Measurements from ENCODE around the gene WNT7A.

WNT7A gene

GRCh38 chr3:13887495-13888300, 7.8 kb upstream of the WNT7A start:
- no peak for TF ChIP-seq POLR2A (IDR thresholded peaks at IDR 0.05; ENCODE audit: low read depth, low read length)
- FAIRE-seq (no peak), DNase-seq (ENCODE audit: insufficient read length, low spot score) (no peak)

- TF ChIP-seq POLR2A (IDR thresholded peaks at IDR 0.05; ENCODE audit: low read depth, low read length) (no peak), PAX5 (IDR thresholded peaks at IDR 0.05; ENCODE audit: insufficient read depth, low read length, severe bottlenecking) (no peak), TAF1 (IDR thresholded peaks at IDR 0.05; ENCODE audit: low read depth, low read length) (no peak), POLR2AphosphoS5 (IDR thresholded peaks at IDR 0.05; ENCODE audit: low read depth, low read length) (no peak), POU2F2 (IDR thresholded peaks at IDR 0.05; ENCODE audit: low read depth, low read length) (no peak), SPI1 (IDR thresholded peaks at IDR 0.05; ENCODE audit: low read depth, low read length) (no peak)
- FAIRE-seq, result no peak
- DNase-seq (ENCODE audit: insufficient read length, low spot score), result no peak
These were observed 6.8 kb upstream of the WNT7A start for GRCh38 chr3:13886593-13887129.

GRCh38 chr3:13885704-13886010, 5.8 kb upstream of the WNT7A start:
- no peak for TF ChIP-seq POLR2A (IDR thresholded peaks at IDR 0.05; ENCODE audit: low read depth, low read length)
- TF ChIP-seq SPI1 (IDR thresholded peaks at IDR 0.05; ENCODE audit: low read depth, low read length), result no peak
- no peak for TF ChIP-seq POU2F2 (IDR thresholded peaks at IDR 0.05; ENCODE audit: low read depth, low read length)
- no peak for TF ChIP-seq PAX5 (IDR thresholded peaks at IDR 0.05; ENCODE audit: insufficient read depth, low read length, severe bottlenecking)
- no peak for TF ChIP-seq TAF1 (IDR thresholded peaks at IDR 0.05; ENCODE audit: low read depth, low read length)
- TF ChIP-seq POLR2AphosphoS5 (IDR thresholded peaks at IDR 0.05; ENCODE audit: low read depth, low read length), result no peak
- FAIRE-seq (no peak), DNase-seq (ENCODE audit: insufficient read length, low spot score) (no peak)

DNA sequence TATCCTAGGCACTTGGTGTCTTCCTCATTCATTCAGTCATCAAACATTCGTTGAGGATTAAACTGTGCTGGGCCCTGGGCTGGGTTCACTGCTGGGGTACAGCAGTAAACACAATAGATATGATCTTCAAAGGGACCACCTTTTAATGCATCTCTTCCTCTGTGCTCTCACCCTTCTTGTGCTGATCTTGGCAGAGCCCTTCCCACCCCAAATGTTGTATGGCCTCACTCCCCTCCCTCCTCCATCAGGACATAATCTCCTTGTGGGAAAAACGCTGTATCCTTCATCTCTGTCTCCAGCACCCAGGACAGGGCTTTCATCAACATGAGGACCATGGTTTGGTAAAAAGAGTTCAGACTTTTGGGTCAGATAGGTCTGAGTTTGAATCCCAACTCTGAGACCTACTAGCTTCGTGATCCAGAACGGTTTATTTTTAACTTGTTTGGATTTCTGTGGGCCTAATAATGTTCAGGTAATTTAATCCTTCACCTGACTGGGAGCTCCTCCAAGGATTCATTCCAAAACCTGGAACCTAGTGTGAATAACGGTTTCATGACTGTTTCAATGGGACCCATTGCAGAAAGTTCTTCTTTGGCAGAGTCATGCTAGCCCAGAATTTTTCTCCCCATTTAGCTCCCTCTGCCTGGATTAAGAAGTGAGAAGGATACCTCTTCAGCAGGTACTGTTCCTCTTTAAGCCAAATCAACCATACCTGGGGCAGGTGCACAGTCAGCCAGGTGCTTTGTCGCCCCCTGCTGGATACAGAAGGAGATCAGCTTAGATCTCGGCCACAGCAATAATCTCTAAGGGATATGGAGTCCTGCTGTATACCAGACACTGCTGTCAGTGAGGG, 5.2 kb upstream of the WNT7A start:
- DNase-seq (ENCODE audit: insufficient read length, low spot score) (peak; percentile 47), FAIRE-seq (peak; percentile 84)
- TF ChIP-seq SPI1 (IDR thresholded peaks at IDR 0.05; ENCODE audit: low read depth, low read length), result no peak
- TF ChIP-seq POLR2A (IDR thresholded peaks at IDR 0.05; ENCODE audit: low read depth, low read length), result no peak
- no peak for TF ChIP-seq TAF1 (IDR thresholded peaks at IDR 0.05; ENCODE audit: low read depth, low read length)
- no peak for TF ChIP-seq PAX5 (IDR thresholded peaks at IDR 0.05; ENCODE audit: insufficient read depth, low read length, severe bottlenecking)
- TF ChIP-seq POU2F2 (IDR thresholded peaks at IDR 0.05; ENCODE audit: low read depth, low read length), result no peak
- no peak for TF ChIP-seq POLR2AphosphoS5 (IDR thresholded peaks at IDR 0.05; ENCODE audit: low read depth, low read length)

DNA sequence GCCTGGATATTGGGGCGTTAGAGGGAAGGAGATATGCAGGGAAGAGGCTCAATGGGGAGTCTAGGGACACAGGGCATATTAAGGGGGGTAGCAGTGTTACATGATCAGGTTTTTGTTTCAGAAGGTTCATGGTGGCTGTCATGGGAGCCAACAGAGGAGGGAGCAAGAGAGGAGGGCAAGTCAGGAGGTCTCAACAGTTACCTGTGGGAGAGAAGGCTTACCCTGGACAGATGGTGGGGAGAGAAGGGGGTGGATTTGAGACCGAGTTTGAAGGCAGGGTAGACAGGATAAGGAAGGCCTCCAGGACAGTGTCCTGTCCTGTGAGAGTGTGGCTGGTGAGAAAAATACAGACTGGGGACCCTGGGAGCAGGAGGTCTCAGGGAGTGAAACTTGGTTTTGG, 3.8 kb upstream of the WNT7A start:
- no peak for DNase-seq (ENCODE audit: insufficient read length, low spot score)

GRCh38 chr3:13882876-13883275, 3.0 kb upstream of the WNT7A start:
- TF ChIP-seq TAF1 (IDR thresholded peaks at IDR 0.05; ENCODE audit: low read depth, low read length) (no peak), POLR2AphosphoS5 (IDR thresholded peaks at IDR 0.05; ENCODE audit: low read depth, low read length) (no peak), PAX5 (IDR thresholded peaks at IDR 0.05; ENCODE audit: insufficient read depth, low read length, severe bottlenecking) (no peak), SPI1 (IDR thresholded peaks at IDR 0.05; ENCODE audit: low read depth, low read length) (no peak), POLR2A (IDR thresholded peaks at IDR 0.05; ENCODE audit: low read depth, low read length) (no peak)
- DNase-seq (ENCODE audit: insufficient read length, low spot score) (no peak), FAIRE-seq (no peak)

More for the DNA sequence above, 3.8 kb upstream of the WNT7A start:
- TF ChIP-seq POLR2AphosphoS5 (IDR thresholded peaks at IDR 0.05; ENCODE audit: low read depth, low read length), result no peak
- TF ChIP-seq POU2F2 (IDR thresholded peaks at IDR 0.05; ENCODE audit: low read depth, low read length), result no peak
- TF ChIP-seq TAF1 (IDR thresholded peaks at IDR 0.05; ENCODE audit: low read depth, low read length), result no peak
- no peak for TF ChIP-seq POLR2A (IDR thresholded peaks at IDR 0.05; ENCODE audit: low read depth, low read length)
- TF ChIP-seq PAX5 (IDR thresholded peaks at IDR 0.05; ENCODE audit: insufficient read depth, low read length, severe bottlenecking), result no peak
- no peak for TF ChIP-seq SPI1 (IDR thresholded peaks at IDR 0.05; ENCODE audit: low read depth, low read length)
- FAIRE-seq, result no peak

GRCh38 chr3:13881536-13882410, 1.9 kb upstream of the WNT7A start:
- no peak for TF ChIP-seq TAF1 (IDR thresholded peaks at IDR 0.05; ENCODE audit: low read depth, low read length)
- no peak for TF ChIP-seq PAX5 (IDR thresholded peaks at IDR 0.05; ENCODE audit: insufficient read depth, low read length, severe bottlenecking)
- no peak for TF ChIP-seq POU2F2 (IDR thresholded peaks at IDR 0.05; ENCODE audit: low read depth, low read length)
- TF ChIP-seq SPI1 (IDR thresholded peaks at IDR 0.05; ENCODE audit: low read depth, low read length), result no peak
- TF ChIP-seq POLR2A (IDR thresholded peaks at IDR 0.05; ENCODE audit: low read depth, low read length), result no peak
- no peak for TF ChIP-seq POLR2AphosphoS5 (IDR thresholded peaks at IDR 0.05; ENCODE audit: low read depth, low read length)
- no peak for DNase-seq (ENCODE audit: insufficient read length, low spot score)
- FAIRE-seq, result no peak

GRCh38 chr3:13880811-13881156, 913 bp upstream of the WNT7A start:
- FAIRE-seq (no peak), DNase-seq (ENCODE audit: insufficient read length, low spot score) (no peak)
- no peak for TF ChIP-seq POLR2A (IDR thresholded peaks at IDR 0.05; ENCODE audit: low read depth, low read length)
- TF ChIP-seq POLR2AphosphoS5 (IDR thresholded peaks at IDR 0.05; ENCODE audit: low read depth, low read length), result no peak
- no peak for TF ChIP-seq SPI1 (IDR thresholded peaks at IDR 0.05; ENCODE audit: low read depth, low read length)
